Measurements from ENCODE around the gene SLK. TPM values are rescaled to one million over a fixed set of nuclear protein-coding genes. Genes with fewer than 3 reads are reported as not detected.

Gene SLK
- total and polyA plus RNA-seq, 2 of the 13 experiments (the other 11 are each of a cell fraction or from before 2014, with no cell fraction given) = 3.4 to 22.8 TPM

- in situ Hi-C loops (cut with HindIII; ENCODE audit: extremely low pct_ligation_motif_present, low pct_unique_long_range_greater_than_20kb) = no loop called here
- Histone ChIP-seq H3K27ac (ENCODE audit: extremely low read length, insufficient read depth, low read length) (no peak overlapping the region), H3K4me2 (ENCODE audit: low read depth, low read length) (no peak overlapping the region), H3K4me3 (replicated peaks in 1 of 3; ENCODE audit: insufficient read depth in 1 of 3, low read depth in 2 of 3, low read length in 3 of 3) (no peak overlapping the region), H3K36me3 (replicated peaks in 1 of 2; ENCODE audit: control insufficient read depth in 1 of 2, insufficient read depth in 2 of 2, low read length in 2 of 2) (no peaks in the 10 kb centered on the region), H4K20me1 (ENCODE audit: insufficient read depth, low read length) (no peaks in the 10 kb centered on the region), H3K79me2 (ENCODE audit: insufficient read depth, low read length) (peaks cover 9% of the 10 kb centered on the region), H3K9me3 (ENCODE audit: low read length) (peaks cover 8% of the 10 kb centered on the region), H3K9ac (ENCODE audit: insufficient read depth, low read depth, low read length) (no peak overlapping the region), H3K27me3 (ENCODE audit: control insufficient read depth in 1 of 2, insufficient read depth in 2 of 2, low read length in 2 of 2) (no peaks in the 10 kb centered on the region; a peak in 1 of 5 replicates), H2AFZ (ENCODE audit: low read length) (no peak overlapping the region), H3K4me1 (ENCODE audit: insufficient read depth, low read length) (peaks cover 69% of the 10 kb centered on the region)
- 100% methylated on average over 1 of the region's 1 CpG for whole genome bisulfite sequencing (ENCODE audit: low lambda C conversion rate)
- intact Hi-C loops (cut with micrococcal nuclease; ENCODE audit: unreplicated experiment) = loop anchor here (2.0 to 10.0 kb wide), 2 partner anchors 47 to 205 kb away; partner anchors contain the start of genes SFR1 and SLK
- DNase-seq (ENCODE audit: low spot score) = no peak
- no peak for ATAC-seq
- CTCF ChIA-PET (ENCODE audit: low intra/inter-chr PET ratio, low total read pairs) = no interaction called here
- no peak for FAIRE-seq
- no peak for TF ChIP-seq RARA (CRISPR knock-in tag; IDR thresholded peaks at IDR 0.05)
- TF ChIP-seq HNF1B (CRISPR knock-in tag; IDR thresholded peaks at IDR 0.05) = no peak
- no peak for TF ChIP-seq ATF4 (CRISPR knock-in tag; IDR thresholded peaks at IDR 0.05)
- TF ChIP-seq AGO2 (optimal IDR thresholded peaks at IDR 0.05; ENCODE audit: low read depth, low read length) = no peak
- TF ChIP-seq ATF7 (IDR thresholded peaks at IDR 0.05) = no peak
- no peak for TF ChIP-seq ATF7 (CRISPR knock-in tag; IDR thresholded peaks at IDR 0.05)
- no peak for TF ChIP-seq FOXO4 (CRISPR knock-in tag; conservative IDR thresholded peaks at IDR 0.05)
- no peak for TF ChIP-seq RFX1 (IDR thresholded peaks at IDR 0.05)
- TF ChIP-seq KIAA2018 (CRISPR knock-in tag; IDR thresholded peaks at IDR 0.05; ENCODE audit: borderline replicate concordance) = no peak
- no TSS peak for BruUV-seq (replicated peaks)
- POLR2A ChIA-PET = interaction anchor here (0.7 kb wide), 1 partner anchor 429 kb away, joined by 4 read pairs; no protein-coding TSS in a partner anchor
Observed at GRCh38 chr10:103919648-103920025, 47.3 kb upstream of the SLK start.

Data from HepG2 (cell line).